Measurements from ENCODE around the gene RPS6KC1. TPM values are rescaled to one million over a fixed set of nuclear protein-coding genes. Genes with fewer than 3 reads are reported as not detected.
A peak's percentile ranks its signal among the peaks of the same experiment; 100 is the strongest.

Gene RPS6KC1
- total RNA-seq, 5 donors from 2014 or later (not counting 1 experiment from before 2014, with no cell fraction given), result 11.0 to 12.8 (median 11.7) TPM

DNA sequence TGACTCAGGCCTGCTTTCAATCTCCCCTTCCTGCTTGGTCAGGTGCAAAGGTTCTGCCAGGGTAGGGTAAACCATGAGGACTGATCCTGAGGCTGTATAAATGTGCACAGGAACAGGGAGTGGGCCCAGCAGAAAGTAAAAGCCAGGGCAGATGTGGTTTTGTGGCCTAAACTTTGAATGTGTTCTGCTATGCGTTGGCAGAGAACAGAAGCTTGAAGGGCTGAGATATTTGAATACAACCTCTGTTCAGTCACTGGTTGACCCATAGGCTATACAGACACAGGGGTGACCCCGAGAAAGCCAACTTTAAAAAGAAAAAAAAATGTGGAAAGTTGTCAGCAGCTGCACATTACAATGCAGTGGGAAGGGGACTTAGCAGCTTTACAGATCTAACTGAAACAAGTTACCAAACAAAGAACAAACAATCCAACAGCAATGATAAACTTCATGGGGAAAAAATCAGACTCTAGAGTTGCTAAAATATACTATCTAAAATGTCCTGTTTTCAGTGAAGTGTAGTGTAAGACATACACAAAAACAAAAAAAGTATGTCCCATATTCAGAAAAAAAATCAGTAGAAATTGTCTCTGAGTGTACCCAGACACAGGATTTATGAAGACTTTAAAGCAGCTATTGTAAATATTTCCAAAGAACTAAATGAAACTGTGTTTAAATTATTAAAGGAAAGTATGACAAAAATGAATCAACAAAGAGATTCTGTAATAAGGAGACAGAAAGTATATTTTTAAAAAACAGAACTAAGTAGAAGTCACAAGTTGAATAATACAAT lies 216.1 kb downstream of the RPS6KC1 start:
- H3K4me1 Mint-ChIP-seq, result no peaks in the 10 kb centered on the region
- Histone ChIP-seq H3K9me3 (peaks cover 4% of the 10 kb centered on the region), H3K4me3 (ENCODE audit: control insufficient read depth in 1 of 2, extremely low read depth in 1 of 2, low read length in 1 of 2) (no peak overlapping the region), H3K4me1 (ENCODE audit: control insufficient read depth in 1 of 2, extremely low read depth in 1 of 2, insufficient read depth in 2 of 2, low read length in 2 of 2) (no peaks in the 10 kb centered on the region), H3K27me3 (replicated peaks in 1 of 2; ENCODE audit: control insufficient read depth in 2 of 2, extremely low read depth in 1 of 2, insufficient read depth in 2 of 2, low read length in 1 of 2) (no peaks in the 10 kb centered on the region), H3K36me3 (ENCODE audit: control insufficient read depth in 2 of 2, extremely low read depth in 1 of 2, insufficient read depth in 1 of 2, low read length in 1 of 2) (peaks cover 4 to 6% of the 10 kb centered on the region in 2 donors), H3K27ac (ENCODE audit: low read length) (no peak overlapping the region)
- ATAC-seq (replicated peaks in 1 of 4) (no peak), DNase-seq (no peak)
- no peak overlapping the region for H3K4me3 Mint-ChIP-seq
- H3K27ac Mint-ChIP-seq, result no peak overlapping the region
- POLR2A ChIA-PET, result no interaction called here
- H3K27me3 Mint-ChIP-seq, result no peaks in the 10 kb centered on the region
- CTCF ChIA-PET, result no interaction called here
- no CpG with 5 or more reads among the region's 2 CpGs for WGBS (ENCODE audit: insufficient coverage)
- H3K9me3 Mint-ChIP-seq, result peaks cover 11 to 22% (median 16%) of the 10 kb centered on the region in 3 donors
- H3K36me3 Mint-ChIP-seq, result peaks cover 74% of the 10 kb centered on the region

DNA sequence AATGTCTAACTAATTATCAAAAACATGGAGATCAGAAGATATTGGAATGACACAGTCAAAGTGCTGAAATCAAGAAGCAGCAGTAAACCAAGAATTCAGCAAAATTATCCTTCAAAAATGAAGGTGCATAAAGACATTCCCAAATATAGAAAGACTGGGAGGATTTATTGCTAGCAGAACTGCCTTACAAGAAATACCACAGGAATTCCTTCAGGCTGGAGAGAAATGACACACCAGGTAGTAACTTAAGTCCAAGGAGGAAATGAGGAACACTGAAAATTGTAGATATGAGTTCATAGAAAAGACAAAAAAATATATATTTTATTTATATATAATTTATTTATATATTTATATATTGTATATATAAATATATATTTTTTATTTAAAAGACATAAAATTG lies 217.2 kb downstream of the RPS6KC1 start:
- Mint-ChIP-seq H3K4me3 (no peak overlapping the region), H3K27ac (no peak overlapping the region), H3K9me3 (peaks cover 11 to 19% (median 16%) of the 10 kb centered on the region in 3 donors), H3K27me3 (no peaks in the 10 kb centered on the region), H3K4me1 (no peaks in the 10 kb centered on the region), H3K36me3 (peaks cover 75% of the 10 kb centered on the region)
- Histone ChIP-seq H3K4me1 (ENCODE audit: control insufficient read depth in 1 of 2, extremely low read depth in 1 of 2, insufficient read depth in 2 of 2, low read length in 2 of 2) (no peaks in the 10 kb centered on the region), H3K27me3 (replicated peaks in 1 of 2; ENCODE audit: control insufficient read depth in 2 of 2, extremely low read depth in 1 of 2, insufficient read depth in 2 of 2, low read length in 1 of 2) (no peaks in the 10 kb centered on the region), H3K4me3 (ENCODE audit: control insufficient read depth in 1 of 2, extremely low read depth in 1 of 2, low read length in 1 of 2) (no peak overlapping the region), H3K27ac (ENCODE audit: low read length) (no peak overlapping the region), H3K36me3 (ENCODE audit: control insufficient read depth in 2 of 2, extremely low read depth in 1 of 2, insufficient read depth in 1 of 2, low read length in 1 of 2) (peaks cover 4 to 5% of the 10 kb centered on the region in 2 donors), H3K9me3 (peaks cover 4% of the 10 kb centered on the region)
- CTCF ChIA-PET, result no interaction called here
- ATAC-seq (replicated peaks in 1 of 4), result no peak
- DNase-seq, result no peak
- POLR2A ChIA-PET, result no interaction called here

DNA sequence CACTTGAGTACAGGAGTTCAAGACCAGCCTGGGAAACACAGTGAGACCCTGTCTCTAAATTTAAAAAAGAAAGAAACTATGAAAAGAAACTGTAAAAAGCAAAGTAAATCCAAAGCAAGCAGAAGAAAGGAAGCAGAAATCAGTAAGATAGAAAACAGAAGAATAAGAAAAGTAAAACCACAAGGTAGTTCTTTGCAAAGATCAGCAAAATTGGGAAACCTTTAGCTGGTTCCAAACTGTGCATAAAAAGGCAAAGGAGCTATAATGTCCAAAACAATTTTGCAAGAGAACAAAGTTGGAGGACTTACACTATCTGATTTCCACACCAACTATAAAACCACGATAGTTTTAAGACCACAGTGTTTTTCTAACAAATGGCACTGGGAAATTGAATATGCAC lies 218.8 kb downstream of the RPS6KC1 start:
- Histone ChIP-seq H3K4me3 (ENCODE audit: control insufficient read depth in 1 of 2, extremely low read depth in 1 of 2, low read length in 1 of 2) (no peak overlapping the region), H3K4me1 (ENCODE audit: control insufficient read depth in 1 of 2, extremely low read depth in 1 of 2, insufficient read depth in 2 of 2, low read length in 2 of 2) (no peaks in the 10 kb centered on the region), H3K9me3 (peaks cover 4% of the 10 kb centered on the region), H3K36me3 (ENCODE audit: control insufficient read depth in 2 of 2, extremely low read depth in 1 of 2, insufficient read depth in 1 of 2, low read length in 1 of 2) (peaks cover 4 to 6% of the 10 kb centered on the region in 2 donors), H3K27ac (ENCODE audit: low read length) (no peak overlapping the region), H3K27me3 (replicated peaks in 1 of 2; ENCODE audit: control insufficient read depth in 2 of 2, extremely low read depth in 1 of 2, insufficient read depth in 2 of 2, low read length in 1 of 2) (no peaks in the 10 kb centered on the region)
- CTCF ChIA-PET, result no interaction called here
- no peaks in the 10 kb centered on the region for H3K4me1 Mint-ChIP-seq
- DNase-seq (no peak), ATAC-seq (replicated peaks in 1 of 4) (no peak)
- WGBS (ENCODE audit: insufficient coverage), result no CpG with 5 or more reads among the region's 1 CpG
- no peak overlapping the region for H3K27ac Mint-ChIP-seq
- no peak overlapping the region for H3K4me3 Mint-ChIP-seq
- POLR2A ChIA-PET, result interaction anchor here in 1 of 2 donors (0.5 kb wide), 1 partner anchor 389 kb away, joined by 3 read pairs; no protein-coding TSS in a partner anchor
- no peaks in the 10 kb centered on the region for H3K27me3 Mint-ChIP-seq
- H3K9me3 Mint-ChIP-seq, result peaks cover 11 to 14% (median 11%) of the 10 kb centered on the region in 3 donors
- peaks cover 73% of the 10 kb centered on the region for H3K36me3 Mint-ChIP-seq

- H3K36me3 Mint-ChIP-seq, result peaks cover 59% of the 10 kb centered on the region
- POLR2A ChIA-PET, result no interaction called here
- no peaks in the 10 kb centered on the region for H3K4me1 ChIP-seq (ENCODE audit: control insufficient read depth in 1 of 2, extremely low read depth in 1 of 2, insufficient read depth in 2 of 2, low read length in 2 of 2)
- peaks cover 0 to 2% of the 10 kb centered on the region in 2 donors for H3K36me3 ChIP-seq (ENCODE audit: control insufficient read depth in 2 of 2, extremely low read depth in 1 of 2, insufficient read depth in 1 of 2, low read length in 1 of 2)
- DNase-seq (no peak), ATAC-seq (replicated peaks in 1 of 4) (no peak)
- H3K27me3 Mint-ChIP-seq, result no peaks in the 10 kb centered on the region
- no peak overlapping the region for H3K4me3 ChIP-seq (ENCODE audit: control insufficient read depth in 1 of 2, extremely low read depth in 1 of 2, low read length in 1 of 2)
- no peaks in the 10 kb centered on the region for H3K9me3 ChIP-seq
- no peak overlapping the region for H3K4me3 Mint-ChIP-seq
- no peak overlapping the region for H3K27ac Mint-ChIP-seq
- no CpG with 5 or more reads among the region's 2 CpGs for WGBS (ENCODE audit: insufficient coverage)
- H3K4me1 Mint-ChIP-seq, result no peaks in the 10 kb centered on the region
- H3K9me3 Mint-ChIP-seq, result peaks cover 0 to 4% (median 0%) of the 10 kb centered on the region in 3 donors
- no peak overlapping the region for H3K27ac ChIP-seq (ENCODE audit: low read length)
- CTCF ChIA-PET, result no interaction called here
- H3K27me3 ChIP-seq (replicated peaks in 1 of 2; ENCODE audit: control insufficient read depth in 2 of 2, extremely low read depth in 1 of 2, insufficient read depth in 2 of 2, low read length in 1 of 2), result no peaks in the 10 kb centered on the region
These were observed 222.5 kb downstream of the RPS6KC1 start for GRCh38 chr1:213273546-213273945.

DNA sequence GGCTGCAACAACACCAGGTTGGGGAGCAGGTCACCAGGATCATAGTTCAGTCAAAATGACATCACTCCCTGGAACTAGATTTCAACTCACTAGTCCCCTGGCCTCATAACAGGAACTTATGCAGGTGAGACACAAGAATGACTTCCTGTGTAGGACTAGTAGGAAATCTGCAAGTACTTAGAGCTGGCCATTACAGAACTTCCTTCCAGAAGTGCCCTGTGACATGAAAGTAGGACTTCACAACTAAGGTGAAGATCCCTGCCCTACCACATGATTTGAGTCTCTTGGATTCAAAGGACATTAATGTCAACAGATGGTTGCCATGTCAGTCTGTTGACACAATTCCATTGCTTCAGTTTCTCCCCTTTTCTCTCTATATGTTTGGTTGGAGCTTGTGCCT lies 223.1 kb downstream of the RPS6KC1 start:
- H3K27ac Mint-ChIP-seq, result no peak overlapping the region
- CTCF ChIA-PET, result no interaction called here

DNA sequence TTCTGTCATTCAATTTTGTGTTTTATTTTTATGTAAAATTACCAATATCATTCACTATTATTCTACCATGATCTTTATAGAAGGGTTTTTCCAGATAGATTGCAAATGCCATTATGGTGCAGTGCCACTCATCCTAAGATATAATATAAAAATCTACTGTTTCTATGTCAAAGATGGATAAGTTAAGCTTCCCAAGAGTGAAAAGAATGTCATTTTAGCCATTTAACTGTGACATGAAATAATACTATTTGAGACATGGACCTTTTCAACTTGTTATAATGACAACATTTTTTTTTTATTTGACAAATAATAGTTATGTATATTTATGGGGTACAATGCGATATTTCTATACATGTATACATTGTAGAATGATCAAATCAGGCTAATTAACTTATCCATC lies 224.3 kb downstream of the RPS6KC1 start:
- no CpG with 5 or more reads among the region's 1 CpG for WGBS (ENCODE audit: insufficient coverage)
- Mint-ChIP-seq H3K36me3 (peaks cover 48% of the 10 kb centered on the region), H3K9me3 (no peaks in the 10 kb centered on the region), H3K27ac (no peak overlapping the region), H3K27me3 (no peaks in the 10 kb centered on the region), H3K4me1 (no peaks in the 10 kb centered on the region), H3K4me3 (no peak overlapping the region)
- ChIA-PET POLR2A (no interaction called here), CTCF (no interaction called here)
- Histone ChIP-seq H3K4me1 (ENCODE audit: control insufficient read depth in 1 of 2, extremely low read depth in 1 of 2, insufficient read depth in 2 of 2, low read length in 2 of 2) (no peaks in the 10 kb centered on the region), H3K9me3 (no peaks in the 10 kb centered on the region), H3K27me3 (replicated peaks in 1 of 2; ENCODE audit: control insufficient read depth in 2 of 2, extremely low read depth in 1 of 2, insufficient read depth in 2 of 2, low read length in 1 of 2) (no peaks in the 10 kb centered on the region), H3K36me3 (ENCODE audit: control insufficient read depth in 2 of 2, extremely low read depth in 1 of 2, insufficient read depth in 1 of 2, low read length in 1 of 2) (peaks cover 0 to 2% of the 10 kb centered on the region in 2 donors), H3K4me3 (ENCODE audit: control insufficient read depth in 1 of 2, extremely low read depth in 1 of 2, low read length in 1 of 2) (no peak overlapping the region), H3K27ac (ENCODE audit: low read length) (no peak overlapping the region)
- no peak for ATAC-seq (replicated peaks in 1 of 4)
- no peak for DNase-seq

More for the DNA sequence above, 223.1 kb downstream of the RPS6KC1 start:
- Mint-ChIP-seq H3K9me3 (peaks cover 0 to 3% (median 0%) of the 10 kb centered on the region in 3 donors), H3K4me1 (no peaks in the 10 kb centered on the region), H3K36me3 (peaks cover 54% of the 10 kb centered on the region), H3K4me3 (no peak overlapping the region), H3K27me3 (no peaks in the 10 kb centered on the region)
- Histone ChIP-seq H3K36me3 (ENCODE audit: control insufficient read depth in 2 of 2, extremely low read depth in 1 of 2, insufficient read depth in 1 of 2, low read length in 1 of 2) (peaks cover 0 to 2% of the 10 kb centered on the region in 2 donors), H3K4me3 (ENCODE audit: control insufficient read depth in 1 of 2, extremely low read depth in 1 of 2, low read length in 1 of 2) (no peak overlapping the region), H3K9me3 (no peaks in the 10 kb centered on the region), H3K27me3 (replicated peaks in 1 of 2; ENCODE audit: control insufficient read depth in 2 of 2, extremely low read depth in 1 of 2, insufficient read depth in 2 of 2, low read length in 1 of 2) (no peaks in the 10 kb centered on the region), H3K4me1 (ENCODE audit: control insufficient read depth in 1 of 2, extremely low read depth in 1 of 2, insufficient read depth in 2 of 2, low read length in 2 of 2) (no peaks in the 10 kb centered on the region), H3K27ac (ENCODE audit: low read length) (no peak overlapping the region)
- DNase-seq, result peak in 1 of 35 experiments; percentile 0
- no peak for ATAC-seq (replicated peaks in 1 of 4)
- POLR2A ChIA-PET, result no interaction called here
